Fibroblast of villous mesenchyme (primary cell): ENCODE data around the gene CCDC12. TPM values are rescaled to one million over a fixed set of nuclear protein-coding genes. Genes with fewer than 3 reads are reported as not detected.

ENCODE experiments used
- DNase-seq: peaks from one replicate; pipeline ENCODE4 v3.0.0-alpha.2; 2010; ENCODE audit warnings: low read depth
- H3K4me3 ChIP-seq: 2 replicates; pipeline ENCODE4 v1.5.1; 2011; ENCODE audit warnings: low read depth, mild to moderate bottlenecking, low read length
- CTCF ChIP-seq: IDR thresholded peaks from 2 replicates; pipeline ENCODE4 v1.5.1; 2012; ENCODE audit warnings: low read depth, mild to moderate bottlenecking, low read length; ENCODE audit not compliant: insufficient read depth
- total RNA-seq: library from RNA; depleted of rRNA; stranded (reverse); fragments of >200 nt; gene quantifications from 2 replicates; pipeline ENCODE4 v1.2.3, GENCODE V29; 2012

The CCDC12 gene
- total RNA-seq, 1 donor, result 18.6 TPM

DNA sequence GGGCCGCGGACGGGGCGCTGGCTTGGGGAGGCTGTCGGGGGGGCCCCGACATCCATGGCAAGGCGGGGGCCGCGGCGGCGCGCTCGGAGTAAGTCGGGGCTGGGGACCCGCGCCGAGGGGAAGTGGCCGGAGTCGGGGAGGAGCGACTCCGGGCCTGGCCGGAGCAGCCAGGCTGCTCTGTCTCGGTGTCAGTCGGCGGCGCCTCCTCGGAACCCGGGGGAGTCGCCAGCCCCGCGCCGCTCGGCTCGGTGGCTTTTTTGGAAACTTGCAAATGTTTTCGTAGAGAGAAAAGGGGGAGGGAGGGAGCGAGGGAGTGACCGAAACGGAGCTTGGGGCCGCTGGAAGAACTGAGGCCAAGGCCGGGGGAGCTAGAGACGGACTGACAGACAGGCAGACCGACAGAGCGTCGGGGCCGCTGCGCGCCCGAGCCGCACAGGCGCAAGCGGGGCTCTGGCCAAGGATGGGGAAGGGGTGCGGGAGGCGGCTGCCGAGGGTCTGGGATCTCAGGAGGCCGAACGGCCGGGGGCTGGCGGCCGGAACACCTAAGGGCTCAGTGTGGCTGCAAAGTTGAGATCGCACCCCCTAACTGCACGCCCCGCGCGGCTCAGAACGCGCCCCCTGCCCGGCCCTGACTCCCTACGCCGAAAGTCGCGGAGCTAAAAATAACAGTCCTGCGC is 94.0 kb downstream of the CCDC12 start:
- DNase-seq, result peak; percentile 40
- H3K4me3 ChIP-seq, result peak overlapping the region; percentile 61
- TF ChIP-seq CTCF, result no peak

- TF ChIP-seq CTCF, result no peak
- peak; percentile 16 for DNase-seq
- H3K4me3 ChIP-seq, result peak overlapping the region; percentile 61
These were observed 94.8 kb downstream of the CCDC12 start for GRCh38 chr3:46881596-46882376.

DNA sequence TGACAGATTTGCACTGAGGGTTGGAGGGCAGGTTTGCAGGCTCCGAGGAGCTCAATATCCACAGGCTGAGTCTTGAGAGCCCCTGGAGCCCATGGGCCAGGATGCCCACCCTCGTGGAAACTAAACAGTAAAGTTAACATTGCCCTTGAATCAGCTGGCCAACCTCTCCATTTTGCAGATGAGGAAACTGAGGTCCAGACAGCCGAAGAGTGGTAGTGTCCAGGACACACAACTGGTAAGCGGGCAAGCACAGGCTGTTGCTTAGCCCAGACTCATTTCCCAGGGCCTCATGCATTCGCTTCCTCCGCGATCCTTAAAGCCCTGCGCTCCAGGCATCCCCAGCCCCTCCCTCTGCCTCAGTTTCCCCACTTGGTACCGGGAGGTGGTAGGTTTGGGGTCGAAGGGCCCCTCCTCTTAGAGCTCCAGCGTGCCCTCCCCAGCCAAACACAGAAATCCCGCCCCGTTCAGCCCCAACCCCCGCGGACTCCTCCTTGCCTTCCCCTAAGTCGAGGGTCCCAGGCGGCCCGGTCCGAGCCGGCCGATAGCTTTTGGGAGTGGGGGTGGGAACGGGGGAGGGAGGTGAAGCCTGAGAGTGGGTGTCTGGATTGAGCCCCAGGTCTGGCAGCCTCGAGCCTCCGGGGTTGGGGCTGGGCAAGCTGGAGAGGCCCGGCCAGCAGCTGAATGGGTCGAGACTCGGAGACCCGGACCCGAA is 95.5 kb downstream of the CCDC12 start:
- DNase-seq, result no peak
- peak overlapping the region; percentile 61 for H3K4me3 ChIP-seq
- no peak for TF ChIP-seq CTCF

- TF ChIP-seq CTCF, result no peak
- no peak for DNase-seq
These were observed 97.6 kb downstream of the CCDC12 start for GRCh38 chr3:46878781-46879436.

GRCh38 chr3:46877406-46878125 is 99.0 kb downstream of the CCDC12 start, which contains the start of gene PTH1R:
Gene PTH1R (plus strand): TSS chr3:46877721. CDS start chr3:46883560, 5,839 bp downstream.
- TF ChIP-seq CTCF, result no peak
- no peak for DNase-seq
- no peak within 1 kb of the TSS for H3K4me3 ChIP-seq

More at GRCh38 chr3:46878781-46879436, 97.6 kb downstream of the CCDC12 start:
- H3K4me3 ChIP-seq, result no peak overlapping the region
